Keratinocyte (primary cell): Measurements from ENCODE around the gene SHROOM1. TPM values are rescaled to one million over a fixed set of nuclear protein-coding genes. Genes with fewer than 3 reads are reported as not detected.
A peak's percentile ranks its signal among the peaks of the same experiment; 100 is the strongest.

Experiments used
- DNase-seq: peaks from one replicate; pipeline ENCODE4 v3.0.0-alpha.2; 2011; ENCODE audit warnings: low read depth, missing footprints, low spot score
- FAIRE-seq: peaks from 2 replicates; lab custom pipeline; 2011; peaks lifted over from hg19 to GRCh38; lab: Jason Lieb, UNC
- H2AFZ ChIP-seq: 2 replicates; pipeline ENCODE4 v1.6.0; 2012; ENCODE audit warnings: low read length, control low read depth, inconsistent platforms; ENCODE audit not compliant: control insufficient read depth
- H3K27ac ChIP-seq: 2 replicates; pipeline ENCODE4 v1.5.1; 2011; ENCODE audit warnings: low read length; ENCODE audit not compliant: control insufficient read depth, insufficient read depth
- H3K27me3 ChIP-seq: 3 replicates; pipeline ENCODE4 v1.6.0; 2011; ENCODE audit warnings: low read length; ENCODE audit not compliant: control insufficient read depth, insufficient read depth; ENCODE audit errors: extremely low read depth
- H3K36me3 ChIP-seq, 2 experiments: 2 replicates in 1 of 2; 3 replicates in 1 of 2; pipeline ENCODE4 v1.5.1; 2011; ENCODE audit warnings: low read length in 2 of 2, mild to moderate bottlenecking in 1 of 2; ENCODE audit not compliant: control insufficient read depth in 2 of 2, insufficient read depth in 2 of 2; ENCODE audit errors: extremely low read depth in 1 of 2
- H3K4me1 ChIP-seq: 3 replicates; pipeline ENCODE4 v1.5.1; 2011; ENCODE audit warnings: low read length; ENCODE audit not compliant: control insufficient read depth, insufficient read depth; ENCODE audit errors: extremely low read depth
- H3K4me2 ChIP-seq: 3 replicates; pipeline ENCODE4 v1.6.0; 2011; ENCODE audit warnings: low read depth, low read length; ENCODE audit not compliant: control insufficient read depth, insufficient read depth; ENCODE audit errors: extremely low read depth
- H3K4me3 ChIP-seq, 3 experiments: fragments of 200-600 bp in 1 of 3; sonication (generic) in 1 of 3; 2 replicates in 2 of 3; 3 replicates in 1 of 3; pipeline ENCODE4 v1.5.1; 2011 to 2016; ENCODE audit warnings: low read length in 3 of 3, mild to moderate bottlenecking in 3 of 3, control low read depth in 2 of 3, inconsistent platforms in 1 of 3, low read depth in 1 of 3, mixed read lengths in 1 of 3, mixed run types in 1 of 3, moderate library complexity in 1 of 3; ENCODE audit not compliant: control insufficient read depth in 2 of 3, insufficient read depth in 2 of 3; ENCODE audit errors: extremely low read depth in 1 of 3
- H3K79me2 ChIP-seq: 2 replicates; pipeline ENCODE4 v1.6.0; 2012; ENCODE audit warnings: low read length; ENCODE audit not compliant: control insufficient read depth, insufficient read depth
- H3K9ac ChIP-seq: 3 replicates; pipeline ENCODE4 v1.6.0; 2011; ENCODE audit warnings: low read length; ENCODE audit not compliant: control insufficient read depth, insufficient read depth; ENCODE audit errors: extremely low read depth
- H3K9me1 ChIP-seq: 3 replicates; pipeline ENCODE4 v1.6.0; 2011; ENCODE audit warnings: low read length; ENCODE audit not compliant: control insufficient read depth, insufficient read depth; ENCODE audit errors: extremely low read depth
- H3K9me3 ChIP-seq: 2 replicates; pipeline ENCODE4 v1.5.1; 2012; ENCODE audit warnings: low read depth, low read length; ENCODE audit not compliant: control insufficient read depth
- H4K20me1 ChIP-seq: 3 replicates; pipeline ENCODE4 v1.6.0; 2011; ENCODE audit warnings: low read length; ENCODE audit not compliant: control insufficient read depth, insufficient read depth; ENCODE audit errors: extremely low read depth
- EZH2 ChIP-seq: IDR thresholded peaks from one replicate; pipeline ENCODE4 v1.6.1; 2012; ENCODE audit warnings: inconsistent platforms, mild to moderate bottlenecking, low read length, moderate library complexity
- dilution Hi-C: fragments of 300-500 bp; cut with MboI; formaldehyde crosslinking; loops from one replicate; pipeline ENCODE4 v1.7.0; 2020; ENCODE audit warnings: low sequenced_read_pairs; ENCODE audit not compliant: extremely low pct_ligation_motif_present
- polyA plus RNA-seq, 5 experiments: library from polyadenylated mRNA; depleted of rRNA in 3 of 5; stranded (reverse) in 3 of 5; stranded (forward) in 1 of 5; unstranded in 1 of 5; fragments of >200 nt; gene quantifications; 1 replicate in 1 of 5; 2 replicates in 3 of 5; 3 replicates in 1 of 5; pipeline versions ENCODE4 v1.2.1 to v1.2.3, GENCODE V29; 2011 to 2012; ENCODE audit warnings: missing spikeins in 2 of 5, low read depth in 1 of 5, low replicate concordance in 1 of 5
- TF ChIP-seq, protein P1 (sequence below), 3 experiments: IDR thresholded peaks in 1 of 3; conservative IDR thresholded peaks in 1 of 3; optimal IDR thresholded peaks in 1 of 3; 2 replicates in 2 of 3; 3 replicates in 1 of 3; pipeline versions ENCODE3 to v1.5.1; 2011; ENCODE audit warnings: low read length in 3 of 3, mild to moderate bottlenecking in 3 of 3, moderate library complexity in 2 of 3, control low read depth in 1 of 3, inconsistent platforms in 1 of 3; ENCODE audit not compliant: insufficient read depth in 2 of 3; ENCODE audit errors: extremely low read depth in 1 of 3

SHROOM1 gene
- polyA plus RNA-seq, 1 donor (not counting 4 experiments of a cell fraction or from before 2014, with no cell fraction given) = 0.25 TPM

DNA sequence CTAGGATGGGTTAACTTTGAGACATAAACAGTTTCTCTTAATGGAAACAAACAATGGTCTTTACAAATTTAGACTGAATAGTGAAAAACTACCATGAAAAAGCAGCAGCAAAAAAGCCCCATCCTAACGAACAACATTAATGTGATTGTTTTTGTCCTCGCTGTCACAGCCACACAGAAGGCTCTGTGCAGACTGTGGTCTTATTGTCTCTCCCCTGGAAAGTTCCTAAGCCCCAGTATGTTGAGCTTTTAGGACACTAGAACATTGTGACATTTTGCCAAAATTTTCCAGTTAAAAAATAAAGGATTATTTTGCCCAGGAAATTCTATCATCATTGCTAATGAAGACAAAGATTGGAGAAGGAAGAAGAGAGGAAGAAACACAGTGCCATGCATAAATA, 29.9 kb downstream of the SHROOM1 start:
- Histone ChIP-seq H4K20me1 (no peaks in the 10 kb centered on the region), H2AFZ (no peak overlapping the region), H3K79me2 (no peaks in the 10 kb centered on the region), H3K27me3 (no peaks in the 10 kb centered on the region), H3K4me3 (no peak overlapping the region), H3K9me1 (no peaks in the 10 kb centered on the region), H3K9me3 (no peaks in the 10 kb centered on the region), H3K9ac (no peak overlapping the region), H3K27ac (no peak overlapping the region), H3K4me2 (no peak overlapping the region), H3K36me3 (no peaks in the 10 kb centered on the region), H3K4me1 (peaks cover 8% of the 10 kb centered on the region)
- TF ChIP-seq EZH2 = no peak
- TF ChIP-seq, protein P1, sequence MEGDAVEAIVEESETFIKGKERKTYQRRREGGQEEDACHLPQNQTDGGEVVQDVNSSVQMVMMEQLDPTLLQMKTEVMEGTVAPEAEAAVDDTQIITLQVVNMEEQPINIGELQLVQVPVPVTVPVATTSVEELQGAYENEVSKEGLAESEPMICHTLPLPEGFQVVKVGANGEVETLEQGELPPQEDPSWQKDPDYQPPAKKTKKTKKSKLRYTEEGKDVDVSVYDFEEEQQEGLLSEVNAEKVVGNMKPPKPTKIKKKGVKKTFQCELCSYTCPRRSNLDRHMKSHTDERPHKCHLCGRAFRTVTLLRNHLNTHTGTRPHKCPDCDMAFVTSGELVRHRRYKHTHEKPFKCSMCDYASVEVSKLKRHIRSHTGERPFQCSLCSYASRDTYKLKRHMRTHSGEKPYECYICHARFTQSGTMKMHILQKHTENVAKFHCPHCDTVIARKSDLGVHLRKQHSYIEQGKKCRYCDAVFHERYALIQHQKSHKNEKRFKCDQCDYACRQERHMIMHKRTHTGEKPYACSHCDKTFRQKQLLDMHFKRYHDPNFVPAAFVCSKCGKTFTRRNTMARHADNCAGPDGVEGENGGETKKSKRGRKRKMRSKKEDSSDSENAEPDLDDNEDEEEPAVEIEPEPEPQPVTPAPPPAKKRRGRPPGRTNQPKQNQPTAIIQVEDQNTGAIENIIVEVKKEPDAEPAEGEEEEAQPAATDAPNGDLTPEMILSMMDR (optimal IDR thresholded peaks at IDR 0.05 in 1 of 3, IDR thresholded peaks at IDR 0.05 in 1 of 3, conservative IDR thresholded peaks at IDR 0.05 in 1 of 3; ENCODE audit: extremely low read depth in 1 of 3, insufficient read depth in 2 of 3, low read length in 3 of 3) = no peak
- DNase-seq (no peak), FAIRE-seq (no peak)
- dilution Hi-C loops = no loop called here

DNA sequence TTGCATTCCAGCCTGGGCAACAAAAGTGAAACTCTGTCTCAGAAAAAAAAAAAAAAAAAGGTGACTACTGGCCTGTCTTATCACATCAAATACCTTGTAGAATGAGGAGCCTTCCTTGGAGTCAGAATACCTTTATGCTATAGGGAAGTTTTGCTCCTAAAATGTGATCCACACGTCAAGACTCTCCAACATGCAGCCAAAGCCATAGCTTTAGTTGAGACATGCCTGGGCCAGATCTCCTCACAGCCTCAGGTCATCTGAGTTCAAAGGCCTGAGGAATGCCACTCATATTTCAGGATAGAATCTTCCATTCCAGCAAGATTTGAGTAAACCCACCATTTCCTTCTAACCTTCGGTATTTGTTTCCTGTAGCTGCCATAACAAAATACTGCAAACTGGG, 31.1 kb downstream of the SHROOM1 start:
- Histone ChIP-seq H4K20me1 (no peaks in the 10 kb centered on the region), H3K36me3 (no peaks in the 10 kb centered on the region), H3K79me2 (no peaks in the 10 kb centered on the region), H3K9me3 (no peaks in the 10 kb centered on the region), H3K4me2 (peak overlapping the region; percentile 29), H3K27ac (no peak overlapping the region), H3K9me1 (no peaks in the 10 kb centered on the region), H3K9ac (no peak overlapping the region), H2AFZ (no peak overlapping the region), H3K4me3 (no peak overlapping the region), H3K27me3 (no peaks in the 10 kb centered on the region), H3K4me1 (peaks cover 8% of the 10 kb centered on the region)
- DNase-seq (no peak), FAIRE-seq (no peak)
- dilution Hi-C loops = no loop called here
- TF ChIP-seq, protein P1 (optimal IDR thresholded peaks at IDR 0.05 in 1 of 3, IDR thresholded peaks at IDR 0.05 in 1 of 3, conservative IDR thresholded peaks at IDR 0.05 in 1 of 3; ENCODE audit: extremely low read depth in 1 of 3, insufficient read depth in 2 of 3, low read length in 3 of 3) = no peak
- TF ChIP-seq EZH2 = no peak
